Measurements from ENCODE around the gene BACE2.
"Not testable (repeated sequence)": the region's sequence is repeated elsewhere in the genome, so short reads cannot be mapped to it uniquely, and the experiment has no call there.

BACE2 gene

DNA sequence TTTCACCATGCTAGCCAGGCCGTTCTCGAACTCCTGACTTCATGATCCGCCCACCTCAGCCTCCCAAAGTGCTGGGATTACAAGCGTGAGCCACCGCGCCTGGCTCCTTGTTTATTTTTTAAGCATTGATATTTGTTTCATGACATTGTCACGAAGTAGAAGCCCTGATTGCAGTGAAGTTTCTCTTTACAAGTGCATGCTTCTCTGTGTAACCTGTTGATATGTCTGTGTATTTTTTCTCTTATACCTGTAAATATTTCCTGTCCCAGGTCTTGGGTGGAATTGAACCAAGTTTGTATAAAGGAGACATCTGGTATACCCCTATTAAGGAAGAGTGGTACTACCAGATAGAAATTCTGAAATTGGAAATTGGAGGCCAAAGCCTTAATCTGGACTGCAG, 75.1 kb downstream of the BACE2 start:
- no peak for DNase-seq

DNA sequence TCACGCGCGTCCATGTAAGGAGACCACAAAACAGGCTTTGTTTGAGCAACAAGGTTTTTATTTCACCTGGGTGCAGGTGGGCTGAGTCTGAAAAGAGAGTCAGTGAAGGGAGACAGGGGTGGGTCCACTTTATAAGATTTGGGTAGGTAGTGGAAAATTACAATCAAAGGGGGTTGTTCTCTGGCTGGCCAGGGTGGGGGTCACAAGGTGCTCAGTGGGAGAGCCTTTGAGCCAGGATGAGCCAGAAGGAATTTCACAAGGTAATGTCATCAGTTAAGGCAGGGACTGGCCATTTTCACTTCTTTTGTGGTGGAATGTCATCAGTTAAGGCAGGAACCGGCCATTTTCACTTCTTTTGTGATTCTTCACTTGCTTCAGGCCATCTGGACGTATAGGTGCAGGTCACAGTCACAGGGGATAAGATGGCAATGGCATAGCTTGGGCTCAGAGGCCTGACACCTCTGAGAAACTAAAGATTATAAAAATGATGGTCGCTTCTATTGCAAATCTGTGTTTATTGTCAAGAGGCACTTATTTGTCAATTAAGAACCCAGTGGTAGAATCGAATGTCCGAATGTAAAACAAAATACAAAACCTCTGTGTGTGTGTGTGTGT, 76.4 kb downstream of the BACE2 start:
- DNase-seq = not testable (repeated sequence)

DNA sequence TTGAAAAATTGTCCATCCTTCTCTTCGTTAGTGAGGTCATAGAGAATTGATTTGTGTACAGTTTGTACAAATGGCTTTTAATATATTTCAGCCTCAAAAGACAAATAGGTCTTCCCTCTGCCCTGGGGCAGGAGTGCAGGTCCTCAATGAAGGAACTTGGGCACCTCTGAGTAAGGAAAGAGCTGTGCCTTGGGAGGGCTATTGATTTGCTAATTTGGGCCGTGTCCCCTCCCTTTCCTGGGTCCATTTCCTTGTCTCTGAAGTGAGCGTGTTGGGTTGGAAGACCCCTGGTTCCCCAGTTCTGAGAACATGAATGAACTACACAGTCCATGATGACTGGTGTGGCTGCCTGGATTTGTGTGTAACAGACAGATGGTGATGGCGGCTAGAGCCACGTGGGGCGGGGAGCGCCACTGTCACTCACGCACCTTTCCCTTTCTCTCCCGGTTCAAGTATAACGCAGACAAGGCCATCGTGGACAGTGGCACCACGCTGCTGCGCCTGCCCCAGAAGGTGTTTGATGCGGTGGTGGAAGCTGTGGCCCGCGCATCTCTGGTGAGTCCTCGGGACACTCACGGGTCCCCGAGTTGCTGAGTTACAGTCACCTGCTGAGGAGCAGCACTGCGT, 77.7 kb downstream of the BACE2 start:
- no peak for DNase-seq

DNA sequence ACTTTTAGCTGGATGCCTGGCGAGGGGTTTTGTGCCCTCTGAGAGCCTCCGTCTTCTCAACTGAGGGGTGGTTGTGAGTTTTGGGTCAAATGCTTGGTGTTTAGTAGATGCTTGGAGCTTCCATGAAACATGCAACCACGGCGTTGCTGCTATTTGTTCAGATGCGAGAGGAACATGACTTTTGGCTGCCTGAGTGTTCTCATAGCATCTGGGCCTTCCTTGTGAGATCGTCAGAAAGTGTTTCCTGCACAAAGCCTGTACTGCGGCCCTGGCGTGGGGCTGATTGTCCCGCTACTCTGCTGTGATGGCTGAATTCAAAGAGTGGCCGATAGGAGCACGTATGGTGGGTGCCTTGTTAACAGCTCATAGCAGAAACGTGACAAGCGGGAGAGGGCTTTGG, 78.8 kb downstream of the BACE2 start:
- no peak for DNase-seq

DNA sequence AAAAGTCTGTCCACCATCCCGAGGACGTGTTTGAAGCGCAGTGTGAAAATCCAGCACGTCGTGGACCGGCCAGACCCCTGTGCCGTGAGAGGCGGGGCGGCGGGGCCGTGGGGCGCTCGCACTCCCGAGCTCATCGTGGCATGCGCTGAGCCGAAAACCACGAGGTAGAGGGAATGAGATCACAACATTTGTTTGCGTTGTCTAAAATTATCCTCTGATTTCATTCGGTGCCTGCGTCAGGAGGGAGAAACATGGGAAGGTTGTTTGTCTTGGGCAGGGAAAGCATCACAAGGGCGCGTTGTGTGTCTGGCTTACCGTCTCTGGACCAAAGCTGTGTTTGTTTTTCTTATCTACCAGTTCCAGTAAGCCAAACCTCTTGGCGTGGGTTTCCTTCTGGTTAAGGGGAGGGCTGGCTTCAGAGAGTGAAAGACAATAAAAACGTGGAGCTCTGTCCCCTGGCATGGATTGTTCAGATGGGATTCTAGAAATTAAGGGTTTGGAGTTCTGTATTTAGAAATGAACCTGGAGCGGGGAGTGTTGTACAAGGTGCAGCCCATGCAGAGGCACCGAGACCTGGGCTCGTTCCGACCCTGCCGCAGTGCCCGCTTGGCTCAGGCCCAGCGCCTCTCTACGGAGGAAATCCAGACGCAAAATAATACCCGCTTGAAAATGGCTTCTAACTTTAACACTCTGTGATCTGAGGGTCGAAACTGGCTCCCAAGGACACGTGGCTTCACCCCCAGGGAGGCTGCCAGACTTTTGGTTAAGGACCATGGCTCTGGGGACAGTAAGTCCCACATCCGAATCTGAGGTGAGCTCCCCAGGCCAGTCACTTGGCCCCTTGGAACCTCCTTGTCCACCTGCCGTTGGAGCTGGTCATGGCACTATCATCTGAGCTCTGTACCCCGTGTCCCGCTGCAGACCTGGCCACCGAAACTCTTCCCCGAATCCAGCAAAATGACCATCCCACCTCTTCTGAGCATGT, 79.9 kb downstream of the BACE2 start:
- no peak for DNase-seq

DNA sequence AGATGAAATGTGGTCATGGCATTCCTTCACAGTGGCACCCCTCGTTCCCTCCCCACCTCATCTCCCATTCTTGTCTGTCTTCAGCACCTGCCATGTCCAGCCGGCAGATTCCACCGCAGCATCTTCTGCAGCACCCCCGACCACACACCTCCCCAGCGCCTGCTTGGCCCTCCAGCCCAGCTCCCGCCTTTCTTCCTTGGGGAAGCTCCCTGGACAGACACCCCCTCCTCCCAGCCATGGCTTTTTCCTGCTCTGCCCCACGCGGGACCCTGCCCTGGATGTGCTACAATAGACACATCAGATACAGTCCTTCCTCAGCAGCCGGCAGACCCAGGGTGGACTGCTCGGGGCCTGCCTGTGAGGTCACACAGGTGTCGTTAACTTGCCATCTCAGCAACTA, 81.5 kb downstream of the BACE2 start:
- no peak for DNase-seq

DNA sequence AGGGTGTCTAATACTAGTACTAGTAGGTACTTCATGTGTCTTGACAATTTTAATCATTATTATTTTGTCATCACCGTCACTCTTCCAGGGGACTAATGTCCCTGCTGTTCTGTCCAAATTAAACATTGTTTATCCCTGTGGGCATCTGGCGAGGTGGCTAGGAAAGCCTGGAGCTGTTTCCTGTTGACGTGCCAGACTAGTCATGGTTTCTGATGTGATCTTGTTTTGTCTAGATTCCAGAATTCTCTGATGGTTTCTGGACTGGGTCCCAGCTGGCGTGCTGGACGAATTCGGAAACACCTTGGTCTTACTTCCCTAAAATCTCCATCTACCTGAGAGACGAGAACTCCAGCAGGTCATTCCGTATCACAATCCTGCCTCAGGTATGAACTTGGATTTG, 82.6 kb downstream of the BACE2 start:
- no peak for DNase-seq

DNA sequence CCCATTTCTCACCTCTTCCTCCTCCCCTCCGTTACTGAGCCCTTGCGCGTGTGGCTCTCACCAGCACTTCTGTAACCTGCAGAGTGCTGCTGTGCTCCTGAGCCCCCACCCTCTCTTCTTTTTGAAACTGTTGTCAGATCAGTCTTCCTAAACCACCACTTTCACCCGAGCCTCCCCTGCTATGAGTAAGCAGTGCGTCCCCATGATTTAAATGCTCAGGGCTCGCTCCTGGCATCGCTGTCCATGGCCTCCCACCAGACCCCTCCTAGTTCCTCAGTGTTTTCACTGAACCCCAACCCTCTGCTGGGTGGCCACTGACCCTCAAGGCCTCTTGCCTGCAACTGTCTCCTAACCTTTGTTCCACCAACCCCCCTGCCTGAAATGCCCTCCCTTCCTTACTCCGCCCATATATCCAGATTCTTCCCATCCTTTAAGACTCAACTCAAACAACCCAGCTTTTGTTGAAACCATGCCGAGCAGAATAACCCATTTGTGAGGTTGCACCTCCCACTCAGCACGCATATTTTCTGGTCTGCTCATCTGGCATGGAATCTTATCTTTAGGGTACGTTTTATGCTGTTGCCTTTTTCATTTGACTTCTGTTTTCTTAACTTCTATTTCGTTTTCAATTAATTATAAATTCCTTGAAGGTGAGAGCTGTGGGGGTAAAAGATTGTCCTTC, 84.1 kb downstream of the BACE2 start:
- DNase-seq = no peak

DNA sequence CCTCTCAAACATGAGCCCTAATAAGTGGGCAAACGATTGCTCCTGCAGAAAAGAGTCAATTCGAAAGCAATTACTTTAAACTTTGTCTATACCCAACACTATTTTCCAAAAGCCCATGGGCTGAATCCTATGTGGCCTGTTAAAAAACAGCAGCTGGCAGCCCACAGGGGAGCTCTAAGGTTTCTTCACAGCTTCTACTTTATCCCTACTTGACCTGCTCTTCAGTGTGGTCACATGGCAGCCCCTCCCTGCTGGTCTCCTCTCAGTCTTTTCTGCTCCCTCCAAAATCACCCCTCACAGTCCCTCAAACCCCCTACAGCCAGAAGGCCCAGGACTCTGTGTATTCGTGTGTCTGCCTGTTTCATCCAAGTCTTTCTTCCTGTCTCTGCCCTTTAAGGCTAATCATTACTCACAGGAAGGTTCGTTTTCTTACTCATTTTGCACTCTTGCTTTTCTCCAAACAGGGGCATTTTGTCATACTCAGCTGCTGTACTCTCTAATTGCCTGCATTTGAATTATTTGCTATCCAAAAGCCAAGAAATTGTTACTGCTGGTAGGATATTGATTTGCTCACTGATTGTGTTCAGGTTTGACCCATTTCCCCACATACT, 86.2 kb downstream of the BACE2 start:
- DNase-seq = no peak

DNA sequence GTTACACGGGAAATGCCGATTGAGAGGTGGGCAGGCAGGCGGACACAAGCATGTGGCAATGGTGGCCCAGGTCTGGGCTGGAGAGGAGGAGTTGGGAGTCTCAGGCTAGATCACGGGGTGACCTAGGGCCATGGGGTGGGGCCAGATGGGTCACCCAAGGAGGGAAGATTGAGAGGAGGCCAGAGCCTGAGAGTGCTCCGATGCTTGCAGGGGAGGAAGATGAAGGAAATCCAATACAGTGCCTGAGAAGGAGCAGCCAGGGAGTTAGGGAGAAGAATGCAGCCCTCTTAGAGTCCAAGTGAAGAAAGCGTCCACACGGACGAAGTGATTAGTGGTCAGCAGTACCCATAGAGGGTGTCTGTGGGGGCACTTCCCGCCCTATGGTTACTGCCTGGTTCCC, 87.2 kb downstream of the BACE2 start:
- DNase-seq = no peak

DNA sequence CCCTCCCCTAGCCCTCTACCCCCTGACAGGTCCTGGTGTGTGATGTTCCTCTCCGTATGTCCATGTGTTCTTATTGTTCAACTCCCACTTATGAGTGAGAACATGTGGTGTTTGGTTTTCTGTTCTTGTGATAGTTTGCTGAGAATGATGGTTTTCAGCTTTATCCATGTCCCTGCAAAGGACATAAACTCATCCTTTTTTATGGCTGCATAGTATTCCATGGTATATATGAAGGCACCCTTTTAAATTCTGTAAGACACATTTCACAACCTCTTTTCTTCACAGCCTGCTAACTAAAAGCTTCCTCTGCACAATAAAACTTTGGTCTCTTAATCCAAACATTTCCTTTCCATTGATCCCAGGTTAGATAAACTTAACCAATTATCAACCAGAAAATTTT, 88.3 kb downstream of the BACE2 start:
- DNase-seq = not testable (repeated sequence)

DNA sequence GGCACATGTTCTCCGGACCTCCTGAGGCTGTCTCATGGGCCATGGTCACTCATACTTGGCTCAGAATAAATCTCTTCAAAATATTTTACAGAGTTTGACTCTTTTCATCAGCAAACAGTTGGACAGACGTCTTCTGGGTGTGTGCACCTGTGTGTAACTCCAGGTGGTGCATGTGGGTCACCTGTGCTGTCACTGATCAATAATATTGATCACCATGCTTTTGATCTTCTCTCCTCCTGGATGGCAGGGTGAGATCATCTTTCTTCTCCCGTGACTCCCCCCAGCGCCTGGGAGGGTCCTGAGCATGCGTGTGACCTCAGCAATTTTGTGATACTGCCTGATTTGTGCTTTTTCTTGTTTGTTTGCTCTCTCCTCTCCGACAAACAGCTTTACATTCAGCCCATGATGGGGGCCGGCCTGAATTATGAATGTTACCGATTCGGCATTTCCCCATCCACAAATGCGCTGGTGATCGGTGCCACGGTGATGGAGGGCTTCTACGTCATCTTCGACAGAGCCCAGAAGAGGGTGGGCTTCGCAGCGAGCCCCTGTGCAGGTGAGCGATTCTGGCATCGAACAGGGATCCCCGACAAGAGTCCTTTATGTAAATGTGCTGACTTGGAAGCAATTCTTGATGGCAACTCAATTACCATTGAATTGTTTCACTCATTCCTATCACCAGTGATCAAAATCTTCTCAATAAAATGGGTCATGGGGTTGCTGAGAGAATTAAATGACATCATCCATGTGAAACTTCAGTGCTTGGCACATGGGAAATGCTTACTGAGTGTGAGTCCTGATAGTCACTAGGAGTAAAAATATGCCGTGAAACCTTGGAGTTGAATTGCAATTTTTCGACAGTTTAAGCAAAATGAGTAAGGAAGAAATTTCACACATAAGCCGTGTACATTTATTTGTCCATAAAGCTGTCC, 89.1 kb downstream of the BACE2 start:
- DNase-seq = no peak

DNA sequence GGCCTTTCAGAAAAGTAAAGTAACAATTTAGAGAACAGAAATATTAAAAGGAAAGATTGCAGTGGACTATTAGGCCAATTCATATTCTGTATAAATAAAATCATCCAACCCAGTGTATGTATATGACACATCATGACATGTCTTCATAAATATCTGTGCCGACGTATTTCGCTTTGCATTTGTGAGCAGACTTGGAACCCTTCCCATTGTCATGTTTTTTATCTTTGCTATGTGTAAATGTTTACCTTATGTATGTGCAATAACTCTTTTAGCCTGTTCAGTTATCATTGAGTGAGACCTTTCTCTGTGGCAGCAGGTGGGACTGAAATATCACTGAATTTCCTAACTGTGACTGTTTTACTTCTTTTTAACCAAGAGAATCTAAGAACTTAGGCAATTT, 90.7 kb downstream of the BACE2 start:
- no peak for DNase-seq

DNA sequence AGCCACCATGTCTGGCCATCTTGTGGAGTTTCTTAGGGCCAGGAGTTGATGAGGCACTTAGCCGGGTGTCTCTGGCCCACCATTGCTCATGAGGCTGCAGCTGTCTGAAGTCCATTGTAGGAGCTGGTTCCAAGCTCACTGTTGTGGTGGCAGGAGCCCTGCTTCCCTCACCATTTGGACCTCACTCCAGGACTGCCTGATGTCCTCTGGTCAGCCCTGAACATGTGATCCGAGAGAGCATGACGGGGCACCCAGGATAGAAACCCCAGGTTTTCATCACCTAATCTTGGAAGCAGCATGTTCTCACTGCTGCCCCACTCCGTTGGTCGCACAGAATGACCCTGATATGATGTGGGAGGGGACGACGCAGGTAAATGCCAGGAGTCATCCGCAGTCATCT, 92.5 kb downstream of the BACE2 start:
- no peak for DNase-seq

DNA sequence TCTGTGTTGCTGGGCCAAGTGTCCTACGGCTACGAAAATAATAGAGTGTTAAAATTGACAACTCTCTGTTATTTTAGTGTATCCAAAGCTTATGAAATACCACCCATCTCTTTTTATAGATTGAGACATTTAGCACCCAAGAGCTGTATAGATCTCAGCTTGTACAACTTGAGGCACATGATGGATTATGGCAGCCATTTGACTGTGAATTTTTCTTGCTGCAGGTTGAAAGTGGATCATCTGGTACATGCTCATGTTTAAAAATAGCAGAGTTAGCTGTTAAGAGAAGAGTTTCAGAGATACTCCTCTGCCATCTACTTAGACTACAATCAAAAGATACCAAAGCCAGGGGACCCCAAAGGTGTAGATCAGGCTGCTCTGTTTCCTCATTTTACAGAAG, 99.4 kb downstream of the BACE2 start:
- no peak for DNase-seq

DNA sequence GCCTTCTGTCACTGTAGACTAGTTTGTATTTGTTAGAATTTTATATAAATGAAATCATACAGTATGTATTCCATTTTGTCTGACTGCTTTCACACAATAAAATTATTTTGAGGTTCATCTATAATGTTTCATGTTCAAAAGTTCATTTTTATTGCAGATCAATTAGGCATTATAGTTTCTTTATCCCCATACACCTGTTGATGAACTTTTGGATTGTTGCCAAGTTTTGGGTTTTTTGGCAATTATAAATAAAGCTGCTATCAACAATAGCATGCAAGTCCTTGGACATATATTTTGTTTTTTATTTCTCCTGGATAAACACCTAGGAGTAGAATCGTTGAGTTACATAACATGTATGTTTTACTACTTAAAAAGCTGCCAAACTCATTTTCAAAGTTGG, 101.6 kb downstream of the BACE2 start:
- DNase-seq = no peak

DNA sequence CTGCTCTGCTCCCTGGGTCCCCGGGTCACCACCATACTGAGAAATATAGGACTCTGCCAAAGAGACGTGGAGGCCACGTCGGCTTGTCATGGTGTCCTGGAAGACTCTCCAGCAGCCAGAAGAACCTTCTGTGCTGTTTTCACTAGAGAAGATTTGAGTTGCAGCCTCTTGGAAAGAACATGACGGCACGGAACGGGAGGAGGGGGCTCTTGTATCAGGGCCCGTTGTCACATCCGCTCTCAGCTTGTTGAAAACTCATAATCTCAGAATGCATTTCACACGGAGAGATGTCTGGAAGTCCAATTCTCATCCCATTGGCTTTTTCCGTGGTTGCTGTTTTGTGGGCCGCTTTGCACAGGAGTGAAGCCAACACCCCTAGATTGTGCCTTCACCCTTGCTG, 109.2 kb downstream of the BACE2 start:
- no peak for DNase-seq

DNA sequence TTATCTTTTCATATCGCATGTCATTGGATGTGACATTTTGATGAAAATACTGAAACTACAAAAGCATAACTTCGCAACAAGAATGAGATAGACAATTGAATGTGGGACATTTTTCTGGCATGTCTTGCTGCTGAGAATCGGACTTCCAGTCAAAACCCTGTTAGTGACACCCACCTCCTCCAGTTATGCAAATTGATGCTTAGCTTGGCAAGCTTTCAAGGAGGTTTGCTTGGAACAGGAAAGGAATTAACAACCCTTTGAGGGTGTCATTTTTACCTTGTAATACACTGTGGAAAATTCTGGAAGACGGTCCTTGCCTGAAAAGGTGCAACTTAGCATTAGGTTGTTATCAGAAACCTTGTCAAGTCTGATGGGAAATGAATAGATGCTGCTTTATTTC, 109.9 kb downstream of the BACE2 start:
- no peak for DNase-seq

DNA sequence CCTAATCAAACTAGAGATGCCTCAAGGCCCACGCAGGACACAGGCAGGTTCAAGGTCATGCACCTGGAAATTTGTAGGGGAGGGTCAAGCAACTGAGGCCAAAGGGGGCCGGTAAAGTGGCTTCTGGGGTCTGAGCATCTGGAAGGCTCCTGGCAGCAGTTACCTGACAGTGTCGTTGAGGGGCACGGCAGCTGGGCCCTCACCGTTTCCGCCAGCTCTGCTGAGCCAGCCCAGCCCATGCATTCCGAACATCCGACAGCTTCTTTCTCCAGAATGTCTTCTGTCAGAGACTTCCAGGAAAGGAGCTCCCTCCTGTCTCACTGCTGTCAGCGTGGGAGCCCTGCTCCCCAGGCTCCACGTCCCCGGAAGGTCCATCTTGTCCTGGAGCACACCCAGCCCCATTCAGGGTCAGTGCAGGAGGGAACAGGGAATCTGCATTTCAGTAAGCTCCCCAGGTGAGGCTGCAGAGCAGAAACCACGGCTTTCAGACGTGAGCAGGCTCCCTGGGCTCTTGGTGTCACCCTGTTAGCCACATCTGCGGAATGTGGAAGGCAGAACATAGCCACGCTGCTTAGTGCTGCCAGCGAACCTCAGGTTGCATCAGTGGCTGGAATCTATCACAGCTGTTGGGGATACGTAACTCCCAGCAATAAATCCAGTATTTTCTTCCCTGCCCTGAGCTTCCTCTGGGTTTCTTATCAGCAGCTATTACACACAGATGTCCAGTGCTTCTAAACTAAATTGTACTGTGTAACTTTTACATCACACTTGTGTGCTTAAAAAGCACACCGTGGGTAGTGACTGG, 112.4 kb downstream of the BACE2 start:
- no peak for DNase-seq

DNA sequence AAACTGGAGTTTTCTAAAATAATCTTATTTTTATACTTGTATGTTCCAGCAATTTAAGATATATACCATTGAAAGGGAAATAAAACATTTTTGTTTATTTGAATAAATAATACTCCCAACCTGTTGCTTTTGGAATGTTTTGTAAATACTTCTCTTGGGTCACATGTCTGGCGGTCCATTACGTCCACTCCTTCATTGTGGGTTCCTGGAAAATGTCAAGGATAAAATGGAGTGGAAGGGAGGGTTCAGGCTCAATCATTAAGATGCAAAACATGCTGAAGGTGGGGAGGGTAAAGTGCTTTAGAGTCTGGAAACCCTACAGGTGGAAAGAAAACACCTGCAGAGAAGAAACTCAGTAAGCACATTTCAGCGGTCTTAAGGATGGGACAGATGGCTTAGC, 114.5 kb downstream of the BACE2 start:
- DNase-seq = no peak

Measured in eye (tissue), 1 donor.